Hematopoietic multipotent progenitor cell (in vitro differentiated cells): ENCODE results near the gene MERTK. TPM values are rescaled to one million over a fixed set of nuclear protein-coding genes. Genes with fewer than 3 reads are reported as not detected.
A peak's percentile ranks its signal among the peaks of the same experiment; 100 is the strongest.

ENCODE experiments used
- DNase-seq, 3 donors: peaks; one replicate each; pipeline ENCODE4 v3.0.0-alpha.2; 2011 to 2015; ENCODE audit warnings: low read depth in 2 of 3, low spot score in 2 of 3
- total RNA-seq: library from RNA; depleted of rRNA; stranded (reverse); fragments of >200 nt; gene quantifications from one replicate; pipeline ENCODE4 v1.2.3, GENCODE V29; 2012

Gene MERTK
- total RNA-seq, 1 donor, result 8.6 TPM

DNA sequence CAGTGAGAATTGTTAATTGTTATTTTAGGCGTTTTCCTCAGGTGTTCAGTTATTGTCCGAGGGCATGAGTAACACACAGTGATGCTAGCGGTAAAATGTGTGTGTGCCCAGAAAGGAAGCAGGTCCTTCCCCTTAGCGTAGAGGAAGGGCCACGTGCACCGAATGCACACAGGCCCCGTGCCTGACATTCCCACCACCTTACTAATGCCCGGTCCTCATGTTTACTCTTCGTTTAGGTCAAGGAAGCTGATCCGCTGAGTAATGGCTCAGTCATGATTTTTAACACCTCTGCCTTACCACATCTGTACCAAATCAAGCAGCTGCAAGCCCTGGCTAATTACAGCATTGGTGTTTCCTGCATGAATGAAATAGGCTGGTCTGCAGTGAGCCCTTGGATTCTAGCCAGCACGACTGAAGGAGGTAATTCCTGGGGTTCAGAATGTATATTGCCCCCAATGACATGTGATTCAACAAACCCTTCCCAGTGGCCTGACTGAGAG is 76.7 kb downstream of the MERTK start:
- DNase-seq, result peak in 2 of 3 donors; percentile 13 to 17

DNA sequence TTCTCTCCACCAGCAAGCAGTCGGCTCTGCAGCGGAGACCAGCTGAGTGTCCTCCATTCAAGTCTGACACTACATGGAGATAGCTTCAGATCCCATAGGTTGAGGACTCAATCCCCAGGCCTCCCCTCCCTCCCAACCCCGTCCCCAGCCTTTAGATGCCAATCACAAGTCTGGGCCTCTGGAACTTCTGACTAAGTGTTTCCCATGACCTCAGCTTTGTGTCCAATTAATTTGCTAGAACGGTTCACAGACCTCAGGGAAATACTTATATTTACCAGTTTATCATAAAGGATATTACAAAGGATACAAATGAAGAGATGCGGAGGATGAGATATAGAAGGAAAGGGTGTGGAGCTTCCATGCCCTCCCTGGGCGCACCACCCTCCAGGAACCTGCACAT is 77.4 kb downstream of the MERTK start:
- DNase-seq, result no peak

DNA sequence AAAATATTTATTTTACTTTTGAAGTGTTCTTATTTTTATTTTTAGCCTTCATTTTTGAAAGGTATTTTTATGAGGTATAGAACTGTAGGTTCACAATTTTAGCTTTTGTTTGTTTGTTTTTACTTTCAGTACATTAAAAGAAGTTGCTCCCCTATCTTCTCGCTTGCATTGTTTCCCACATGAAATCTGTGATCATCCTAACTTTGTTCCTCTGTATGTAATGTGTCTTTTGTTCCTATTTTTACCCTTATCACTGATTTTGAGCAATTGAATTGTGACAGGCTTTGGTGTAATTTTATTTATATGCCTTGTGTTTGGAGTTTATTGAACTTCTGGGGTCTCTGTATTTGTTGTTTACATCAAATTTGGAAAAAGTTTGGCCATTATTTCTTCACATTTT is 78.8 kb downstream of the MERTK start:
- DNase-seq, result no peak

DNA sequence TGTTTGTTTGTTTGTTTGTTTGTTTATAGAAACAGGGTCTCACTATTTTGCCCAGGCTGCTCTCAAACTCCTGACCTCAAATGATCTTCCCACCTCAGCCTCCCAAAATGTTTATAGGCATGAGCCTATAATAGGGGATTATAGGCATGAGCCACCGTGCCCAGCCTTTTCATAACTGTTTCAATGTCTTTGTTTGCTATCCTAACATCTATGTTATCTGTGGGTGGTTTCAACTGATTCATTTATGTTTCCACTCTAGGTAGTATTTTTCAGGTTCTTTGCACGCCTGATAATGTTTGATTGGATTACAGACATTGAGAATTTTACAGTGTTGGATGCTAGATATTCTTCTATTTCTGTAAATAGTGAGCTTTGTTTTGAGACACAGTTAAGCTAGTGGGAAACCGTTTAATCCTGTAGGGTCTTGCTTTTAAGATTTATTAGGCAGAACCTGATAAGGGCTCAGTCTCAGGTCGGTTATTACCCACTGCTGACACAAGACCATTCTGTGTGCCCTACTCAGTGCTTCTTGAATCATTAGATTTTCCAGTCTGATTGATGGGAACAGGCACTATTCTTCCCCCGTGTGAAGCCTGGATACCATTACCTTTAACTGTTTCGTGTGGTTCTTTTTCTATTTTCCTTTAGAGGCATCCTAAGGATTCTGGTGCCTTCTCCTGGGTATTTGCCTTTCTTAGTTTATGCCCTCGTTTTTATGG is 80.2 kb downstream of the MERTK start:
- no peak for DNase-seq

DNA sequence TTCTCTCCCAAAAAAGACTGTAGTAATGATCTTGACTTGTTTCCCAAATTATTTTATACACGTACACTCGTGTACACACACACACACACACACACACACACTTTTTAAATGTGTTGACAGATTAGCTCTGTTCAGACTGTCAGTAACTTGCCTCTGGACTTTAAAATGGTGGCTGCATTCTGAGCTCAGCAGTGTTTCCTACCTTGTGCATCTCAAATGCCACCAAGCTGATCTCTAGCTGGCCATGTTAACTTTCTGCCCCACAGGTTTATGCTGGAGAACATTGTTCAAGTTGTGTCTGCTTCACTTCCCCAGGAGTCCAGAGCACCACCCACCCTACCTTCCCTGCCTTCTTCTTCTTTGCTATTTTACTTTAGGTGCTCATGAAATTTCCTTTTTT is 83.3 kb downstream of the MERTK start:
- DNase-seq, result no peak

DNA sequence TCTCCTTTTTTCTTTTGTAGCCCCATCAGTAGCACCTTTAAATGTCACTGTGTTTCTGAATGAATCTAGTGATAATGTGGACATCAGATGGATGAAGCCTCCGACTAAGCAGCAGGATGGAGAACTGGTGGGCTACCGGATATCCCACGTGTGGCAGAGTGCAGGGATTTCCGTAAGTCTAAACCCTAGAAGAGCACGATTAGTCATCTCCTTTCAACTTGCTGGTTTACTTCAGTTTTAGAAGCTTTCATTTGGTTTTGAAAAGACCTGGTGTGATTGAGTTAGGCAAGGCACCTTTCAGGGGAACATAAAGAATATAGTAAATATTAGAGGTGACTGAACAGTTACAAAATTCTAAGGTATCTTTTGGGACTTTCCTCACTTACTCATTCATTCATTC is 84.4 kb downstream of the MERTK start:
- DNase-seq, result no peak

DNA sequence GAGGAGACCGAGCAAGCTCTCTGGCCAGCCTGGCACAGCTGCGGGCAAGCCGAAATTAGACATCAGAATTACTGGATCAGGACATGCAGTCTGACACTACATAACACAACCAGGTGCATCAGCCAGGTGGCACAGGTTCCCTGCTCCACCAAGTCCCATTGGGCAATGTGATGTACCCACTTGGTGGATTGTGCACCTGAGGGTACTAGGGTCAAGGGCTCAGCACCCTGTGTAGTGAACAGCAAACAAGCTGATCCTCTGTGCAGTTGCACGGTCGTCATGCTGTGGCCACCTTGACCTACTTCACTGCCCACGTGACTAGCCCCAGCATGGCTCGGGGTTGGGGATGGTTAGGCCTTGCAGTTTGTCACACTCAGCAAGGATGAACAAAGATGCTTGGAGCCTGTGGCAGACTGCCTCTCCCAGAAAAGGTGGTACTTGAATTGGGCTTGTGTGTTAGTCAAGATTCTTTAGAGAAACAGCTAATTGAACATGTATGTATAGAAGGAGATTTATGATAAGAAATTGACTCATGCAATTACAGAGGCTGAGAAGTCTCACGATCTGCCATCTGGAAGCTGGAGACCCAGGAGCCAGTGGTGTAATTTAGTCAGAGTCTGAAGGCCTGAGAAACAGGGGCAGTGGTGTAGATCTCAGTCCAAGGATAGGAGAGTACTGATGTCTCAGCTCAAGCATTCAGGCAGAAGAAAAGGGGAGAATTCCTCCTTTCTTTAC is 85.2 kb downstream of the MERTK start:
- no peak for DNase-seq

DNA sequence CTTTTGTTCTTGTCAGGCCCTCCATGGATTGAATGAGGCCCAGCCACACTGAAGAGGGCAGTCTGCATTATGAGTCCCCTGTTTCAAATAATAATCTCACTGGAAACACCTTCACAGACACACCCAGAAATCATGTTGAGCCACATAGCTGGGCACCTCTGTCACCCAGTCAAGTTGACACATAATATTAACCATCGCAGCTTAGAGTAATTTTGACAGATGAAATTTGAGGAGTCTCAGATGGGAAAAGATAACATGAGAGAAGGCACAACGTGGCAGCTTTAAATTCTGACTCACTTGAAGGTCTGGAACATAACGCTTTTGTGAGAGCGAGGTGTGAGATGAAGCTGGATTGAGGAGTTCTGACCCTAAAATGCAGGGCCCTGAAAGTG is 85.8 kb downstream of the MERTK start:
- no peak for DNase-seq

DNA sequence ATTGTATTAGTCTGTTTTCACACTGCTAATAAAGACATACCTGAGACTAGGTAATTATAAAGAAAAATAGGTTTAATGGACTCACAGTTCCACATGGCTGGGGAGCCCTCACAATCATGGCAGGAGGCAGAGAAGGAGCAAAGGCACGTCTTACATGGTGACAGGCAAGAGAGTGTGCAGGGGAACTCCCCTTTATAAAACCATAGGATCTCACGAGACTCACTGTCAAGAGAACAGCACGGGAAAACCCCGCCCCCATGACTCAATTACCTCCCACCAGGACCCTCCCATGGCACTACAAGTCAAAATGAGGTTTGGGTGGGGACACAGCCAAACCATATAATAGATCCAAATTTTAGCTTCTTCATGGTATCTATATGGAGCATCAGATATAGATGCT is 87.1 kb downstream of the MERTK start:
- DNase-seq, result no peak

DNA sequence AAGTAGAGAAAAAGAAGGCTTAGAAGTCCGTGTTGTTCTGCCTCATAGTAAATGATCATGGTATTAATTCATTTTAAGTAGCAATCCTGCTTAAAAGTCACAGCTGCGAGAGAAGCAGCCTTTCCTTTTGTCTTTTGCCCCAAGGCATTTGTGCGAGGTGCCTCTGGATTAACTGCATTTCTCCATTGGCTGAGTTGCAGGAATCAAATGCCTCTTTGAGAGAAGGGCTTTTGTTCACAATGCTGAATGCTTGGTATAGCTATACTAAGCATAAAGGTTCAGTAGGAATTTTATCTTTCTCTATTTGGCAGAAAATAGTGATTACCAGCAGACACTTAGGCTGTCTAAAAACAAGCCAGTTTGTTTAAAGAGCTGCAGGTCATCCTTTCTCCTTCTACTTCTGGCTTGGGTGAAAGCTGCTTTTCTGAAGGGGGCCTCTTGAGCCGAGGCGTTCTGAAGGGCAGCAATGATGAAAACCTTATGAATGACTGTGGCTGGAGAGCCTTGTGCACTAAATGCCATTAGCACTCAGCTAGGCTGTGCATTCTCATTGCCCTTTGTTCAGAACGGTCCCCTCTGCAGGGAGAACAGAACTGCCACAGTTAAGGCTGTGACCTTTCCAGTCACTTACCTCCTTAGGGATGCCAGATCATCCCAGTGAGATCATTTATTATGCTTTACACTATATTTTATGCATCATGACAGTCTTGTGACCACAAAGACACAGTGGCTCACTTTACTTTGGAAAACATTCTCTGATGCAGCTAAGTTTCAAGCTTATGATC is 87.9 kb downstream of the MERTK start:
- no peak for DNase-seq

DNA sequence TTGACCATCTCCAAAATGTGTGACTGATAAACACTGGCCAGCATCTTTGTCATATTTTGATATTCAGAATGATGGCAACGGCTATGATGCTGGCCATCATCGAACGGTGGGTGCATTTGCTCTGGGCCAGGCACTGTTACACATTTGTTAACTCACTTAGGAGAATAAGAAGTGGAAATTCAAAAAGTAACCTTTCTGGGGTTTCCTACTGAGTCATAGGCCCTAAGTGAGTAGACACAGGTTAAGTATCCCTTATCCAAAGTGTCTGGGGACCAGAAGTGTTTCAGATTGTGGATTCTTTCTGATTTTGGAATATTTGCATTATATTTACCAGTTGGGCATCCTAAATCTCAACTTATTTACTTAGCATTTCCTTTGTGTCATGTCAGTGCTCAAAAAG is 92.0 kb downstream of the MERTK start:
- DNase-seq, result no peak

DNA sequence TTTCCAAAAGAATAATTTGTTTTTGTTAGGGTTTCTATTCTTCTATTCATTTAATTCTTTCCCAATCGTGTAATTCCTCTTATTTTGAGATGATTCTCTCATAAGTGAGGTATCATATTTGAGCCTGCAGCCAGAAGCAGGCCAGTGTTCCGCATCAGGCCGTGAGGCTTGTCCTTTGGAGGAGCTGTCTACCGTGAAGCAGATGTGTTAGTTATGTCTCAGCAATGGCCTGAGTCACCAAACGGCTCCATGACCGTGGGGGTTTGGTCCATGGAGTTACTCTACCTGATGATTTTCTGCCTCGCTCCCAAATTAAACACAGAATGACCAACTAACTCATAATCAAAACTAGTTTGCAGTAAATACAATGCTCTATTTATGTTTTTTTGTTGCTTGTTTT is 92.4 kb downstream of the MERTK start:
- DNase-seq, result no peak

DNA sequence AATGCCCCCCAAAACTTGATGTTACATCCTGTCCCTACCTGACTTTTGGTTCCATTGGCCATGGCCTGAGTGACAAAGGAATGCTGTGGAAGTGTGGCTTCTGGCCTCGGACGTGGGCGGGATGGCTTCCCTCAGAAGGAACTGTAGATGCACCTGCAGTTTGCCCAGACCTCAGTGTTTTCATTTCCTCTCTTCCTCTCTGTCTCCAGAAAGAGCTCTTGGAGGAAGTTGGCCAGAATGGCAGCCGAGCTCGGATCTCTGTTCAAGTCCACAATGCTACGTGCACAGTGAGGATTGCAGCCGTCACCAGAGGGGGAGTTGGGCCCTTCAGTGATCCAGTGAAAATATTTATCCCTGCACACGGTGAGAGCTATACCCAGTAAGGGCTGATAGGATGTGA is 95.6 kb downstream of the MERTK start:
- no peak for DNase-seq

DNA sequence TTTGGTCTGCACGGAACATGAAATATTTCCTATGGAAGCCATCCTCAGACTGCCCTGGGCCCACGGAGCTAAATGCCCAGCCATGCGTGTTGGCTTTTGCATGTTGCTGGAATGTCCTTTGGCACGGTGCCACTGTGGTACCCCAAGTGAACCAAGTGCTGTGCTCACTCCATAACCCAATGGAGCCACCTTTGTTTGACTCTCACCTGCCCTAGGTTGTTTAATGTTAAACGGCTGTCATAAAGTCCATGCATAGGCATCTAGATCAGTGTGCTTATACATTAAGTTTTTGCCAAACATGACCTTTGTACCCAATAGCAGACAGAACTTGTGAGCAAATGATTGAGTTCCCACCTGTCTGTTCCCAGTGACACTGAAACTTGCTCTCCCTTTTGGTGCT is 96.7 kb downstream of the MERTK start:
- no peak for DNase-seq

DNA sequence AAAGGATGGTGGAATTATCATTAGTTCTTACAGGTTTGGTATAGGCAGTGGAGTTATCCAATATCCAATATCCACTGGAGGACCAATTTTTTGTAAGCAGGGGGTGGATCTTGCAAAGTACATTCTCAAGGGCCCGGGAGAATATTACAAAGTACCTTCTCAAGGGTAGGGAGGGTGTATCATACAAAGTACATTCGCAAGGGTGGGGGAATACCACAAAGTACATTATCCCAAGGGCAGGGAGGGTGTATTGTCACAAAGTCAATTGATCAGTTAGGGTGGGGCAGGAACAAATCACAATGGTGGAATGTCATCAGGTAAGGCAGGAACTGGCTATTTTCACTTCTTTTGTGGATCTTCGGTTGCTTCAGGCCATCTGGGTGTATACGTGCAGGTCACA is 101.4 kb downstream of the MERTK start:
- DNase-seq, result no peak

DNA sequence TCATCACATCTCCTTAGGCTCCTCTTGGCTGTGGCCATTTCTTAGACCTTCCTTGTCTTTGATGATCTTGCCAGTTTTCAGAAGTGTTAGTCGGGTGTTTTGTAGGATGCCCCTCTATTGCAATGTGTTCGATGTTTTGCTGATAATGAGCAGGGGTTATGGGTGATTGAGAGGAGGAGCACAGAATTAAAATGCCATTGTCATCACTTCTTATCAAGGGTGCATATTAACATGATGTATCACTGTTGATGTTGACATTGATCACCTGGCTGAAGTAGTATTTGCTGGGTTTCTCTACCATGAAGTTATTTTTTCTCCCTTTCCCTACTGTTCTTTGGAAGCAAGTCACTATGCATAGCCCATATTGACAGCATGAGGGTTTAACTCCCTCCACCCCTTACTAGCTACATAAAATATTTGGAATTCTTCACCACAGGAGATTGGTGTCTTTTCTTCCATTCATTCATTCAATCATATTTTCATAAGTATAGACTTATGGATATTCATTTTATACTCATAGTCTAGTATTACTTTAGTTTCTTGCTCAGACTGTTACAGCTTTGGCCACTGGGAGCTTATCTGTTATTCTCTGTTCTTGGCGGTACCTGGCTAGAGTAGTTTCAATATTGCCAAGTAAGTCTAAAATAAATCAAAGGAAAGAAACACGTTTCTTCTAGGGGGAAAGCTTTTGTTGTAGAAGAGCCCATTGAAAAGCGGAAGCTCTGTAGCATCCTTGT is 102.2 kb downstream of the MERTK start:
- DNase-seq, result no peak

DNA sequence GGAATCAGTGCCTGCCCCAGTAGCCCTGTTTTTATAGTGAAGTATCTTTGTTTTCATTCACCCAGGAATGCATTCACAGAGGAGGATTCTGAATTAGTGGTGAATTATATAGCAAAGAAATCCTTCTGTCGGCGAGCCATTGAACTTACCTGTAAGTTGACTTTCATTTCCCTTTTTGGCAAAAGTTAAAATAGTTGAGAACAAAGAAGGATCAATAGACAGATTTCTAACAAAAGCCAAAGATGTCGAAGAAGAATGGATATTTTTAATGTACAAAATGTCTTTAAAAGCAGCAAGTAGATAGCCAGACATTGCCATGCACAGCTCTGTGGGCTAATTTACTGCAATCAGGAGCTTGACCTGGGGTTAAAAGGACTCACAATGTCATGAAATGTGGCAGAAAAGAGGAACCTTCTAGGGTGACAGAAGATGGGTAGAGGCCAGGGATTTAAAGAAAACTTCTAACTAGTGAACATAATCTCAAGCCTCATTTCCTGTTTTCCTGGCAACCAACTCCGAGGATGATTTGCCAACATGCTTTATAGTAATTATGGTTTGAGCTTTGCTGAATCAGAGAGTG is 102.8 kb downstream of the MERTK start:
- peak in 2 of 3 donors; percentile 59 to 75 for DNase-seq

DNA sequence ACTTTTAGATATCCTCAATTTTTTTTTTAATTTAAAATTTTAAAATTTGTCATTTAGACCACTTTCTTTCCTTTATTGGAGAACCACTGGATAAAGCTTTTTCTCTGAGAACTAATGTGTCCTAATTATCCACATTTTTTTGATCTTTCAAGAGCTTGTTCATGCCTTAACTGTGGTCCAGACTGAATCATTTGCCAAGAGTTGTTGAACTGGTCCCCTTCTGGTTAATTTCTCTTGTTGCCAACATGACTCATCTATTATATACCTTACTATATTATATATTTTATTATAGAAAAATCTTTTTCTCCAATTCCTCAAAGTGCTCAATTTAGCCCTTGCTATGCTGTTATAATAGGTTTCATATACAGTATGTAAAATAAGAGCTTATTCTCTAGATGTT is 103.5 kb downstream of the MERTK start:
- DNase-seq, result no peak

DNA sequence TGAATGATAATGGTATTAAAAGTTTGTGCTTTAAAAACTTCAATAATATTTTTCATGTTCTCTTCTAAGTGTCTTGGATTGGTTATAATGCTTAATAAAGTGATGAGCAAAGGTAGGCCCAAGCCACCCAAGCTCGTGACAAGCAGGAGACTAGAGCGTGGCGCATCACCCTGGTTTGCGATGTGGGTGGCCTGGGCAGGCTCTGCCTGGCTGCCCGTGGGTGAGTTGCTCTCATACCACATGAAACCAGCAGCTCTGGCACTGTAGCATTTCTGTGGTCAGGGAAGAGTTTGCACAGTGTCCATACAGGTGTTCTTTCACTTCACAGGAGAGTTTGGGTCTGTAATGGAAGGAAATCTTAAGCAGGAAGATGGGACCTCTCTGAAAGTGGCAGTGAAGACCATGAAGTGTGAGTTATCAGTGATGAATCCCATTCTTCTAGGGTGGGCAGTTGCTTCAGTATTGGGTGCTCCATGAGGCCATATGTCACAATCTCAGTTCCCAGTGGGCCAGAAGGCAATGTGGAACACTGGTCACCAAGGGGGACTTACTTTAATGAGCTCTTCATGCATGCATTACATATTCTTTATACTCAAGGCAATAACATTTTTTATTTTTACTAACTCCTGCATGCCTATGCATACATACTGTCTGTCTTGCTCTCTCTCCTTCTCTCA is 105.3 kb downstream of the MERTK start:
- no peak for DNase-seq

DNA sequence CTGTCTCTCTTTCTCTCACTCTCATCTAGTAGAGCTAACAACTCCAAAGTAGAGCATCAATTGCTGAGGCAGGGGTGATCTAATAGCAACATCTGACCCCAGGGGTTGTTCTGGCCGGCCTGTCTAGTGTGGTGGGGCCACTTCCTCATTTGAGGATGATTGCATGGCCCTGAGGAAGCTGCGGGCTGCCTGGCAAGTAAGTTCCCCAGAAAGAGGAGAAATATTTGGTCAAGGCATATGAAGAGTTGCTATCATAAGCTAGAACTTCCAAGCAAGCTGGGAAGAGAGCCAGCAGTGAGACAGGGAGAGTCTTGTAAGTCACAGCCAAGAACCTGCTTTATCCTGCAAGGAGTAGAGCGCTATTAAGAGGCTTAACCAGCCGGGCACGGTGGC is 105.8 kb downstream of the MERTK start:
- DNase-seq, result peak in 2 of 3 donors; percentile 63 to 74
